GM15510 (cell line): ENCODE results near the gene GNAI1.

Experiments used
- POLR2A ChIP-seq: IDR thresholded peaks from 3 replicates; pipeline ENCODE4 v1.6.1; 2011; ENCODE audit warnings: borderline replicate concordance; ENCODE audit not compliant: insufficient read length; ENCODE audit errors: extremely low read depth

Gene GNAI1

DNA sequence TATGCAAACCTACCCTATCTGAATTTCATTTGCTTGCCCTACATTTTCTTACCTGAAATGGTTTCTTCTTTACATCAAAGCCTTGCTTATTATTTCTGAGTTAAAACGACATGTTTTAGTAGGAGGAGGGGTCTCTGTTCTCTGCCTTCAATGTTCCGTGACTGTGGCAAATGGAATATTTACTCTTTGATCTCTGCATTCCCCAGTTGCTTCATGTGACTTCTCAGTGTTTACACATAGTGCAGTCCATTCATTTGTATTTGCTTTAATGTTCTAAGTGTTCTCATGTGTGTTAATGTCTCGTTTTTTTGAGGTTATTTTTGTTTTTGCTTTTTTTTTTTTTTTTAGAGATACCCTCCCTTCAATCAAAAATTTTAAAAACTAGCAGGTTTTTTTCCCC is 75.8 kb downstream of the GNAI1 start:
- TF ChIP-seq POLR2A: no peak

GRCh38 chr7:80213814-80214213 is 79.2 kb downstream of the GNAI1 start:
- TF ChIP-seq POLR2A: no peak

- no peak for TF ChIP-seq POLR2A
Measured at GRCh38 chr7:80215734-80216133, 81.1 kb downstream of the GNAI1 start.

- no peak for TF ChIP-seq POLR2A
Measured at GRCh38 chr7:80216996-80217842, 82.6 kb downstream of the GNAI1 start.

DNA sequence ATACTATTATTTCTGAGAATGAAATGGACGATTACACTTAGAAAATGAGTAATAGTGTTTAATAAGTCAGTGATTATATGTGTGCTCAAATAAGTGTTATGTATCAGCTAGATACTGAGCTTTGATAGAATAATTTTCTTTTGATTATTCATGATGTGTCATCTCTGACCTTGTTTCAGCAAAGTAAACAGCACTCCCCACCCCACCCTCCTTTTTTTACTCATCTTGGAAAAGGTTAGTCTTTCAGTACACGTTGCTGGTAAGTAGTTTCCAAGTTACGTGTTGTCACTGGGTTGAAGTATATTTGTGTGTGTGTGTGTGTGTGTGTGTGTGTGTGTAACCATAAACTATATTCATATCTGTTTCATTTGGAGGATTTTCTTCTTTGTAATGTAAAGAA is 84.1 kb downstream of the GNAI1 start:
- no peak for TF ChIP-seq POLR2A

DNA sequence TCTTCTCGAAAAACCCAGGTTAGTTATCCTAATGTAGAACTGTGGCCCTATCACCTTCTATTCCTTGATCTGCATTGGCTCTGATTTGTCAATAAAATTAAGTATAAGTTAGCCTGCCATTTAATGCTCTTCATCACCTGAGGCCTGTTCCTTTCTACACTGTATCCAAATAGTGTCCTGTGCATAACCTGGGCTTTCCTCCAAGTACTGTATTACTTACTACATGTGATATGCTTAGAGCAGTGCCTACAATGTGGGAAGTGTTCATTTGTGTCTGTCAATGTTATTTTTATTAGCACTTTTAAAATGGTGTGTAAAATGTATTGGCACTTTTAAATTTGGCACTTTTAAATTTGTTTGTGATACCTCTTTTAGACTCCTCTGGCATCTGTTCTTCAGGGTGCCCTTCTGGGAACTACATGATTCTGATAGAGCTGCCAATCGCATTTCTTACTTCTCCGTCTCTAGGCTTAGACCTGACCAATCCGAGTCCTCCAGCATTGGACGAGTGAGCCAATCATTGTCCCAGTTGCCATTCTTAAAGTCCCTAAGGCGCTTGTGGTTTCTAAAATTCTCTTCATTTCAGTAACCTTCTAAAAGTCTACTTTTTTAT is 85.5 kb downstream of the GNAI1 start:
- no peak for TF ChIP-seq POLR2A

GRCh38 chr7:80224415-80224814 is 89.8 kb downstream of the GNAI1 start:
- no peak for TF ChIP-seq POLR2A

DNA sequence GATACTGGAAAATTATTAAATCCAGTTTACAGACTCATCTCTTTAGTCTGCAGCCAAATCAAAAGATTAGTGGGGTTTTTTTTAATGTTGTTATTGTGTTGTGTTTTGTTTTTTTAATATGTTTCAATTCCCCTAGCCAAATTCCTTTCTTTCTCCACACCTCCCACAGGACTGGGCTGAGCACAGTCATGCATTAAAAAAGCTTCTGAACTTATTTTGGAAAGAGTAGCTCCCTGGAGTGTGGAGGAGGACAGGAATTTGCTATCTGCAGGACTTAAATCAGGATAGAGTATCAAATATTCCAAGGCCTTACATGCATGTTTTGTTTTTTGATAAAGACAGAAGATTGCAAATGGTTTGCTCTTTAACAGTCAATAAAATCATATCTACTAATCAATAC is 90.7 kb downstream of the GNAI1 start:
- TF ChIP-seq POLR2A: no peak

DNA sequence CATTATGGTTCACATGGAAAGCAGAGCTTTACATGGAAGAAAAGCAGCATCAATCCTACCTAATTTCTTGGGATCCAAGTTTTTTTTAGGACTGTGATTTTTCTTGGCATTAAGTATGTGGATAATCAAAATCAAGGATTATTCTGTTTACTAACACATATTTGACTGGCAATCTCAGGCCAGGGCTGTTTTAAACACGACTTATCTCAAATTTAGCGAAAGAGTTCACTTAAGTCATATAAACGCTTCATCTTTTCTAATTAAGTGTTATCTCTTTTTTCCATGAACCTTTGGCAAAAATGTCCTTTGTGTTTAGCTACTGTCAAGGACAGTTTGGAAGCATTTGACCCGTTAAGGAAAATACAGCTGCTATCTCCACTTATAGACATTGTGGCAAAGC is 92.0 kb downstream of the GNAI1 start:
- TF ChIP-seq POLR2A: no peak

GRCh38 chr7:80230327-80230726 is 95.7 kb downstream of the GNAI1 start:
- no peak for TF ChIP-seq POLR2A

DNA sequence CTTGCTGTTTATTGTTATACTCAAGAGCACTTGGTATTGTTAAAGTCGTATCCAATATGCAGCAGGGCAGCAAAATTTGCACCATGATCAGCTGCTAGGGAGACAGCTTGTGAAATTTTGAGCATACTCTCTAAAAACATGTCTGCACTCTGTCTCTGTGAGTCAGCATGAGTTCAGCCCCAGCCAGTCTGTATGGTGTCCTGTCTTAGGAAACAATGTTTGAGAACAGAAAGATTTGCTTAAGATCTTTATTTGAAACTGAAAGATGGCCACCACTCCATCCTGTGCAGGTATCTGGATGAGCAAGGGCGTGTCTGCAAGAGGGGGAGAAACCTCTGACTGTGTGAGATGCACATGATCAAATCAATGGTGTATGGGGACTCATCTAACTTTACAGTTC is 97.1 kb downstream of the GNAI1 start:
- no peak for TF ChIP-seq POLR2A

GRCh38 chr7:80232979-80233724 is 98.5 kb downstream of the GNAI1 start:
- no peak for TF ChIP-seq POLR2A

GRCh38 chr7:80235334-80235733 is 100.7 kb downstream of the GNAI1 start:
- TF ChIP-seq POLR2A: no peak

DNA sequence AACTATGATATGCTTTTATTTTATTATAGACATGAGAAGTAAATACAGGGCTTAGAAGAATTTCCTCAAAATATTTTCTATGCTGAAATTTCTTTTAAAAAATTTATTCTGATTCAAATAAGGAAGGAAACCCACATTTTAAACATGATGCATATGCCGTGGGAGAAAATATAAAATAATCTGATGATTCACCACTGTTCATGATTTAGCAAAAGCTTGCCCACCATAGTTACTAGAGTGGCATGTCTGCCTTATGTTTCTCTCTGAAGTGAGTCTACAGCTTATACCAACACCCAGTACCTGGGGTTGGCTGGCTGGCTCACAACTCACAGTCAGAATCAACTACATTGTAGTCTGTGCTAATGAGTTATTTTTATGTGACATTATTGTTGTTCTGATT is 102.0 kb downstream of the GNAI1 start:
- TF ChIP-seq POLR2A: no peak

GRCh38 chr7:80240265-80241025 is 105.8 kb downstream of the GNAI1 start:
- no peak for TF ChIP-seq POLR2A
